NK-92 (cell line): ENCODE results near the gene ZBTB11.
"Not testable (repeated sequence)": the region's sequence is repeated elsewhere in the genome, so short reads cannot be mapped to it uniquely, and the experiment has no call there.

Experiments used
- DNase-seq: peaks from one replicate; lab custom pipeline; 2025; ENCODE audit not compliant: unreplicated experiment; lab: John Stamatoyannopoulos, UW

The ZBTB11 gene

GRCh38 chr3:101691685-101692671, 15.0 kb upstream of the ZBTB11 start:
- DNase-seq: not testable (repeated sequence)

GRCh38 chr3:101690972-101691371, 14.0 kb upstream of the ZBTB11 start:
- DNase-seq: no peak

GRCh38 chr3:101689286-101689685, 12.4 kb upstream of the ZBTB11 start:
- DNase-seq: no peak

GRCh38 chr3:101687142-101687931, 10.4 kb upstream of the ZBTB11 start:
- no peak for DNase-seq

GRCh38 chr3:101685870-101686307, 9.0 kb upstream of the ZBTB11 start:
- no peak for DNase-seq

GRCh38 chr3:101685050-101685400, 8.1 kb upstream of the ZBTB11 start:
- no peak for DNase-seq

GRCh38 chr3:101680466-101680865, 3.5 kb upstream of the ZBTB11 start:
- no peak for DNase-seq

- DNase-seq: not testable (repeated sequence)
Measured at GRCh38 chr3:101678837-101679236, 1.9 kb upstream of the ZBTB11 start.

GRCh38 chr3:101677436-101678286, 729 bp upstream of the ZBTB11 start:
- no peak for DNase-seq

GRCh38 chr3:101676216-101676764, 642 bp downstream of the ZBTB11 start:
- DNase-seq: no peak

GRCh38 chr3:101675709-101676215, 1.2 kb downstream of the ZBTB11 start:
- DNase-seq: no peak

- DNase-seq: no peak
Measured at GRCh38 chr3:101674518-101674917, 2.4 kb downstream of the ZBTB11 start.

- DNase-seq: no peak
Measured at GRCh38 chr3:101673953-101674352, 3.0 kb downstream of the ZBTB11 start.

GRCh38 chr3:101671014-101671413, 5.9 kb downstream of the ZBTB11 start:
- no peak for DNase-seq

GRCh38 chr3:101667844-101668243, 9.1 kb downstream of the ZBTB11 start:
- DNase-seq: no peak

GRCh38 chr3:101667331-101667730, 9.6 kb downstream of the ZBTB11 start:
- no peak for DNase-seq

- no peak for DNase-seq
Measured at GRCh38 chr3:101665851-101666250, 11.1 kb downstream of the ZBTB11 start.

GRCh38 chr3:101665357-101665756, 11.6 kb downstream of the ZBTB11 start:
- no peak for DNase-seq

GRCh38 chr3:101660714-101661113, 16.2 kb downstream of the ZBTB11 start:
- DNase-seq: no peak

- no peak for DNase-seq
Measured at GRCh38 chr3:101656651-101657050, 20.3 kb downstream of the ZBTB11 start.
